KBM-7 (cell line): ENCODE data around the gene NPC2.

Source experiments
- DNase-seq: peaks from one replicate; pipeline ENCODE4 v3.0.0-alpha.2; 2015
- in situ Hi-C: fragments of 300-500 bp; cut with MboI; formaldehyde crosslinking; loops from 2 replicates; pipeline ENCODE4 v1.14.3; 2020; ENCODE audit warnings: low sequenced_read_pairs, low pct_unique_long_range_greater_than_20kb, mixed read lengths

Gene NPC2

GRCh38 chr14:74438351-74438915, 54.7 kb downstream of the NPC2 start:
- DNase-seq = no peak
- in situ Hi-C loops = no loop called here

GRCh38 chr14:74437496-74438053, 55.5 kb downstream of the NPC2 start:
- in situ Hi-C loops = no loop called here
- peak; percentile 18 for DNase-seq

- in situ Hi-C loops = no loop called here
- DNase-seq = no peak
These were observed 58.8 kb downstream of the NPC2 start for GRCh38 chr14:74434294-74434693.

GRCh38 chr14:74429991-74430390, 63.1 kb downstream of the NPC2 start:
- no peak for DNase-seq
- in situ Hi-C loops = no loop called here
